GM19099 (cell line): ENCODE results near the gene AP3B1.

Source experiments
- POLR2A ChIP-seq: IDR thresholded peaks from 3 replicates; pipeline ENCODE4 v1.6.1; 2011; ENCODE audit warnings: low read depth; ENCODE audit not compliant: insufficient read length; ENCODE audit errors: extremely low read depth

Gene AP3B1

DNA sequence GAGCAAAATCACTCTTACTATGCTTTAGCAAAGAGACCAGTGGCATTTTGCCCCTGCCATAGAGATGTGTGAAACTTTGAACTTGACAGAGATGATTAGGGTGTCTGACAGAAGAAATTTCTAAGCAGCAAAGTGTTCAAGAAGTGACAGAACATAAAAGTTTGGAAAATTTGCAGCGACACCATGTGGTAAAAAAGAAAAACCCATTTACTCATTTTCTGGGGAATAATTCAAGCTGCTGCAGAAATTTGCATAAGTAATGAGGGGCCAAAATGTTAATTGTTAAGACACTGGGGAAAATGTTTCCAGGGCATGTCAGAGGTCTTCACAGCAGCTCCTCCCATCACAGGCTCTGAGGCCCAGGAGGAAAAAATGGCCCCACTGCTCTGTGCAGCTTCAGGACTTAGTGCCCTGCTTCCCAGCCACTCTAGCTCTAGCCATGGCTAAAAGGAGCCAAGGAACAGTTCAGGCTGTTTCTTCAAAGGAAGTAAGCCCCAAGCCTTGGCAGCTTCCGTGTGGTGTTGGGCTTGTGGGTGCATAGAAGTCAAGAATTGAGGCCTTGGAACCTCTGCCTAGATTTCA is 6.1 kb upstream of the AP3B1 start:
- no peak for TF ChIP-seq POLR2A

DNA sequence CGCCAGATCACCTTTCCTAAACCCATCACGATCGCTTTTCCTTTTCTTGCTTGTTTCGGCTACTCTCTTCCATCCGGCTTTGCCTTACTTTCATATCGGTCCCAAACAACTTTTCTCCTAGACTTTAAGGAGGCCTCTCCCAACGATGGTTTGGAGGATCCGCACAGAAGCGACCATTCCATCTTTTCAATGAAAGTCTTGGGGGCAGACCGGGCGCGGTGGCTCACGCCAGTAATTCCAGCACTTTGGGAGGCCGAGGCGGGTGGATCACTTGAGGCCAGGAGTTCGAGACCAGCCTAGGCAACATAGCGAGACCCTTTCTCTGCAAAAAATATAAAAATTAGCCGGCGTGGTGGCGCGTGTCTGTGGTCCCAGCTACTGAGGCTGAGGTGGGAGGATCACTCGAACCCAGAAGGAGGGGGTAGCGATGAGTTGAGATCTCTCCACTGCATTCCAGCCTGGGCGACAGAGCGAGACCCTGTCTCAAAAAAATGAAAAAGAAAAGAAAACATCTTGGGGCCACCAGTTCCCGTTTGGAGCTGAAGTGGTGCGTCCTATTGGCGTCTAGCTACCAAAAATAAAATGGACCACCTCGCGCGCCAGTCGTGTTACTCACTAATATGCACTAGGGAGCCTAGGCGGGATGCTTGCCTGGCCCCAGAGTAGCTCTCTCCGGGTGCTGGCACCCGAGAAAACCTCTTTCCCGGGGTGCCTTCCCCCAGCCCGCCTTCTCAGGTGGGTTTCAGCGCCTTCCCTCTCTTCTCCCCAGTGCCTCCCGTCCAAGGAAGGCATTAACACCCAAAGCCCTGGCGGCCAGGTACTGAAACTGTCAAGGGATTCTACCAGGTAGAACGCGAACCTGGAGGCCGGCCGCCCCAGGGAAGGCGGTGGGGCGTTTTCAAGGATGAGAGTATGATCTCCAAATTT is 800 bp upstream of the AP3B1 start:
- TF ChIP-seq POLR2A: no peak

GRCh38 chr5:78293851-78294247 is 649 bp downstream of the AP3B1 start:
- no peak for TF ChIP-seq POLR2A

- TF ChIP-seq POLR2A: no peak
Observed at GRCh38 chr5:78291687-78292086, 2.8 kb downstream of the AP3B1 start.

GRCh38 chr5:78289911-78290310 is 4.6 kb downstream of the AP3B1 start:
- no peak for TF ChIP-seq POLR2A

GRCh38 chr5:78288246-78288645 is 6.3 kb downstream of the AP3B1 start:
- TF ChIP-seq POLR2A: no peak

GRCh38 chr5:78287833-78288232 is 6.7 kb downstream of the AP3B1 start:
- TF ChIP-seq POLR2A: no peak

DNA sequence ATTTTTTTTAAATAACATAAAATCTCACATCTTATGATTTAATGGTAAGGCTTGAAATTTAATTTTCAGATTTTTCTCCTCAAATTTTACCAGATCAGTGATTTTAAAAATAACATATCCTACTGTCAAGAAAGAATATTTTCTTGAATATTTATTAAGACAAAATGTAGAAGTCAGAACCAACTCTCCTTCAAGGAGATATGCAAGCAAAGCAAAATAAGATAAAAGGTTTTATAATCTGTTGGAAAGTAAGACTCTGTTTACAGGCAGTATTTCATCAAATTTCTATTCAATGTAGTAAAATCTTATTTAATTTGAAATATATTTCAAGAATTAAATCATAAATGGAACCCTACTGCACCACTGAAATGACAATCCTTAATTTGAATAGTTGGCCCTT is 7.3 kb downstream of the AP3B1 start:
- no peak for TF ChIP-seq POLR2A

- TF ChIP-seq POLR2A: no peak
Observed at GRCh38 chr5:78286290-78286689, 8.2 kb downstream of the AP3B1 start.

GRCh38 chr5:78283802-78284201 is 10.7 kb downstream of the AP3B1 start:
- TF ChIP-seq POLR2A: no peak

- no peak for TF ChIP-seq POLR2A
Observed at GRCh38 chr5:78283105-78283504, 11.4 kb downstream of the AP3B1 start.

- no peak for TF ChIP-seq POLR2A
Observed at GRCh38 chr5:78280261-78280660, 14.2 kb downstream of the AP3B1 start.

DNA sequence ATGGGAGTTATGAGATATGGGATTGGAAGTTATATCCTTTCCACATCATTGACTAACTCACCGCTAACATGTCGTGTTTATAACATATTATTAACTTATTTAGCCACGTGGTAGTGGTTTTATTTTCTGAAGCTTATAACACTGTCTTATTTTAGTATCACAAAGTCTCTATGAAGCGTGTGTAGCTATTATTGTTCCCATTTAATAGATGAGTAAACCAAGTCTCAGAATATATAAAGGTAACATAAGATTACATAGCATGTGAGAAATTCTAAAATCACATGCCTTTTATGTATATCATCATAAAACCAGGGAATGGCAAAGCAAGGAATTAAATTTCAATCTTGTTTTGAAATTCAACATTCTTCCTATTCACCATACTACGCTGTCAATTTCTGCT is 15.3 kb downstream of the AP3B1 start:
- TF ChIP-seq POLR2A: no peak

DNA sequence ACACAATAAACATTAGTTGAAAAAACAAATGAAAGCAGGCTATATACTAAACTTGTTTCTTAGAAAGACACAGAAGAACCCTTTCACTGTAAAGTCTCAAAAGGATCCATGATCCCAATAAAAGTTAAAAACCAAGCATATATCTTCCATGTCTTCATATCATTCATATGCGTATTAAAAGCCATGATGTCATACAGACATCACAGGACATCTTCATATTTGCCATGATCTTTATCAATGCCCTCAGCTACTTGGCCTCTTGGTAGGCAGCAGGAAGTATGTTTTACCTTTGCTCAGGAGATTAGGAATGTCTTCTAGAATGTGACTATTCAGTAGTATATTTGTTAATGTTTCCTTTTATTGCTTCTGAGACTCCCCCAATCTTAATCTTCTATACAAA is 16.8 kb downstream of the AP3B1 start:
- TF ChIP-seq POLR2A: no peak

DNA sequence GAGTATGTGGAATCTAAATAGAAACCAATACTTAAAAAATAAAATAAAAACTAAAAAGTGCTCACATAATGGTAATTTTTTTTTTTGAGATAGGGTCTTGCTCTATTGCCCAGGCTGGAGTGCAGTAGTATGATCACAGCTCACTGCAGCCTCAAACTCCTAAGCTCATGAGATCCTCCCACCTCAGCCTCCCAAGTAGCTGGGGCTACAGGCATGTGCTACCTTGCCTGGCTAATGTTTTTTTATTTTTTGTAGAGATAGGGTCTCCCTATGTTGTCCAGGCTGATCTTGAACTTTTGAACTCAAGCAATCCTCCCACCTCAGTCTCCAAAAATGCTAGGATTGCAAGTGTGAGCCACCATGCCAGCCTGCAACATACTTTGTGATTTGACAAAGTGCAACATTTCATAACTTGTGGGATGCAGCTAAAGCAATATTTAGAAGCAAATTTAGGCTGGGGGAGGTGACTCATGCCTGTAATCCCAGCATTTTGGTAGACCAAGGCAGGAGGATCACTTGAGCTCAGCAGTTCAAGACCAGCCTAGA is 18.4 kb downstream of the AP3B1 start:
- TF ChIP-seq POLR2A: no peak
